BLaER1 treated with 17β-estradiol and CSF1 and Interleukin-3, amounts not matched to agents 10 nM and 100 nM (cell line): Measurements from ENCODE around the gene ANAPC15.

Source experiments
- H3K27ac ChIP-seq, 11 experiments: shearing (Covaris generic); formaldehyde crosslinking; 2 replicates each; pipeline ENCODE4 v1.8.1; 2022
- H3K27me3 ChIP-seq, 11 experiments: shearing (Covaris generic); formaldehyde crosslinking; 2 replicates each; pipeline ENCODE4 v1.8.1; 2022
- H3K36me3 ChIP-seq, 11 experiments: shearing (Covaris generic); formaldehyde crosslinking; 2 replicates each; pipeline ENCODE4 v1.8.1; 2022
- H3K4me1 ChIP-seq, 10 experiments: shearing (Covaris generic); formaldehyde crosslinking; 2 replicates each; pipeline ENCODE4 v1.8.1; 2022
- H3K4me2 ChIP-seq, 11 experiments: shearing (Covaris generic); formaldehyde crosslinking; 2 replicates each; pipeline ENCODE4 v1.8.1; 2022
- H3K4me3 ChIP-seq, 10 experiments: shearing (Covaris generic); formaldehyde crosslinking; 2 replicates each; pipeline ENCODE4 v1.8.1; 2022
- H3K9ac ChIP-seq, 11 experiments: shearing (Covaris generic); formaldehyde crosslinking; 2 replicates each; pipeline ENCODE4 v1.8.1; 2022
- H3K9me3 ChIP-seq, 11 experiments: shearing (Covaris generic); formaldehyde crosslinking; replicated peaks in 1 of 11; 2 replicates each; pipeline ENCODE4 v1.8.1; 2022
- H4K20me1 ChIP-seq, 11 experiments: shearing (Covaris generic); formaldehyde crosslinking; 2 replicates each; pipeline ENCODE4 v1.8.1; 2022
- Cebpa-rat ChIP-seq, 11 experiments: shearing (Covaris generic); IDR thresholded peaks; 2 replicates each; pipeline ENCODE4 v1.8.1; 2022

The ANAPC15 gene

GRCh38 chr11:72112978-72113808 is 698 bp upstream of the ANAPC15 start:
- Histone ChIP-seq H3K27ac (peak overlapping the region; percentile 93 to 99 (median 97)), H3K27me3 (no peaks in the 10 kb centered on the region), H3K4me3 (peak overlapping the region; percentile 53 to 77 (median 64)), H3K36me3 (peaks cover 11 to 30% (median 22%) of the 10 kb centered on the region in 11 experiments; a peak in 20 of 22 replicates), H3K9me3 (no peaks in the 10 kb centered on the region), H3K4me2 (peak overlapping the region; percentile 59 to 91 (median 80)), H4K20me1 (no peaks in the 10 kb centered on the region), H3K4me1 (peaks cover 17 to 26% (median 18%) of the 10 kb centered on the region in 10 experiments), H3K9ac (peak overlapping the region; percentile 89 to 98 (median 94); a peak in 21 of 22 replicates)
- TF ChIP-seq Cebpa-rat (IDR thresholded peaks at IDR 0.05) = no peak

- H4K20me1 ChIP-seq = no peaks in the 10 kb centered on the region
- peak overlapping the region; percentile 89 to 98 (median 94) for H3K9ac ChIP-seq
- peak overlapping the region; percentile 93 to 99 (median 97) for H3K27ac ChIP-seq
- H3K36me3 ChIP-seq = peaks cover 13 to 45% (median 30%) of the 10 kb centered on the region in 11 experiments; a peak in 20 of 22 replicates
- peak overlapping the region; percentile 73 to 95 (median 89) for H3K4me2 ChIP-seq
- H3K4me1 ChIP-seq = peaks cover 17 to 26% (median 18%) of the 10 kb centered on the region in 10 experiments
- no peak for TF ChIP-seq Cebpa-rat (IDR thresholded peaks at IDR 0.05)
- no peaks in the 10 kb centered on the region for H3K9me3 ChIP-seq
- H3K4me3 ChIP-seq = peak overlapping the region; percentile 53 to 77 (median 64)
- H3K27me3 ChIP-seq = no peaks in the 10 kb centered on the region
These were observed 974 bp downstream of the ANAPC15 start for GRCh38 chr11:72111300-72112142.

- H3K27me3 ChIP-seq = no peaks in the 10 kb centered on the region
- no peak within 1 kb of the TSS for H3K4me3 ChIP-seq
- peaks cover 21 to 31% (median 24%) of the 10 kb centered on the region in 10 experiments for H3K4me1 ChIP-seq
- H3K4me2 ChIP-seq = no peak within 1 kb of the TSS
- peaks cover 0 to under 1% (median 0%) of the 10 kb centered on the region in 11 experiments; a peak in 4 of 22 replicates for H4K20me1 ChIP-seq
- H3K9ac ChIP-seq = peak within 1 kb of the TSS in 4 of 11 experiments; percentile 10 to 23 (median 14); a peak in 2 of 22 replicates
- no peak for TF ChIP-seq Cebpa-rat (IDR thresholded peaks at IDR 0.05)
- peaks cover 0 to 6% (median 0%) of the 10 kb centered on the region in 11 experiments; a peak in 3 of 22 replicates for H3K9me3 ChIP-seq
- no peak within 1 kb of the TSS for H3K27ac ChIP-seq
- H3K36me3 ChIP-seq = peaks cover 13 to 68% (median 36%) of the 10 kb centered on the region in 11 experiments; a peak in 21 of 22 replicates
These were observed 6.6 kb downstream of the ANAPC15 start, which contains the start of gene TOMT for GRCh38 chr11:72105888-72106287. TOMT (plus strand) TSS chr11:72105924; CDS start chr11:72105952, 28 bp downstream.

- H3K4me1 ChIP-seq = peaks cover 23 to 45% (median 36%) of the 10 kb centered on the region in 10 experiments
- H3K36me3 ChIP-seq = peaks cover 14 to 68% (median 34%) of the 10 kb centered on the region in 11 experiments
- H4K20me1 ChIP-seq = peaks cover 0 to 22% (median 16%) of the 10 kb centered on the region in 11 experiments; a peak in 11 of 22 replicates
- H3K27me3 ChIP-seq = no peaks in the 10 kb centered on the region
- H3K9ac ChIP-seq = peak overlapping the region; percentile 52 to 99 (median 72); a peak in 18 of 22 replicates
- peak overlapping the region in 6 of 10 experiments; percentile 24 to 89 (median 66); a peak in 10 of 20 replicates for H3K4me3 ChIP-seq
- TF ChIP-seq Cebpa-rat (IDR thresholded peaks at IDR 0.05) = no peak
- H3K27ac ChIP-seq = peak overlapping the region; percentile 56 to 99 (median 95); a peak in 21 of 22 replicates
- peak overlapping the region; percentile 45 to 92 (median 67) for H3K4me2 ChIP-seq
- peaks cover 0 to 6% (median 0%) of the 10 kb centered on the region in 11 experiments; a peak in 3 of 22 replicates for H3K9me3 ChIP-seq
These were observed 8.7 kb downstream of the ANAPC15 start for GRCh38 chr11:72103754-72104167.

- no peak for TF ChIP-seq Cebpa-rat (IDR thresholded peaks at IDR 0.05)
- H3K27ac ChIP-seq = peak within 1 kb of the TSS; percentile 95 to 99 (median 97)
- peaks cover 0 to 28% (median 17%) of the 10 kb centered on the region in 11 experiments; a peak in 12 of 22 replicates for H4K20me1 ChIP-seq
- peaks cover 0 to 6% (median 0%) of the 10 kb centered on the region in 11 experiments; a peak in 3 of 22 replicates for H3K9me3 ChIP-seq
- H3K36me3 ChIP-seq = peaks cover 18 to 68% (median 35%) of the 10 kb centered on the region in 11 experiments
- H3K27me3 ChIP-seq = no peaks in the 10 kb centered on the region
- peak within 1 kb of the TSS; percentile 75 to 94 (median 88) for H3K4me3 ChIP-seq
- H3K4me2 ChIP-seq = peak within 1 kb of the TSS; percentile 80 to 100 (median 96)
- peak within 1 kb of the TSS; percentile 93 to 99 (median 97) for H3K9ac ChIP-seq
- peaks cover 23 to 51% (median 36%) of the 10 kb centered on the region in 10 experiments for H3K4me1 ChIP-seq
These were observed 9.3 kb downstream of the ANAPC15 start, which contains the start of gene LAMTOR1 for GRCh38 chr11:72102946-72103753. LAMTOR1 (minus strand) TSS chr11:72103297; CDS start chr11:72103224, 73 bp downstream.

- Histone ChIP-seq H3K27ac (peak overlapping the region; percentile 95 to 99 (median 97)), H3K4me2 (peak overlapping the region; percentile 80 to 100 (median 96)), H3K4me1 (peaks cover 23 to 53% (median 36%) of the 10 kb centered on the region in 10 experiments), H3K9ac (peak overlapping the region; percentile 93 to 99 (median 97)), H3K9me3 (peaks cover 0 to 6% (median 0%) of the 10 kb centered on the region in 11 experiments; a peak in 3 of 22 replicates), H3K36me3 (peaks cover 22 to 68% (median 38%) of the 10 kb centered on the region in 11 experiments), H4K20me1 (peaks cover 0 to 34% (median 17%) of the 10 kb centered on the region in 11 experiments; a peak in 12 of 22 replicates), H3K27me3 (no peaks in the 10 kb centered on the region), H3K4me3 (peak overlapping the region; percentile 75 to 94 (median 88))
- no peak for TF ChIP-seq Cebpa-rat (IDR thresholded peaks at IDR 0.05)
These were observed 9.9 kb downstream of the ANAPC15 start for GRCh38 chr11:72102631-72102945.

GRCh38 chr11:72102162-72102561 is 10.3 kb downstream of the ANAPC15 start:
- H3K27ac ChIP-seq = peak overlapping the region; percentile 95 to 99 (median 97)
- H3K4me2 ChIP-seq = peak overlapping the region; percentile 80 to 100 (median 96)
- H3K4me3 ChIP-seq = peak overlapping the region; percentile 75 to 94 (median 88)
- no peak for TF ChIP-seq Cebpa-rat (IDR thresholded peaks at IDR 0.05)
- no peaks in the 10 kb centered on the region for H3K27me3 ChIP-seq
- H3K4me1 ChIP-seq = peaks cover 23 to 53% (median 36%) of the 10 kb centered on the region in 10 experiments
- H4K20me1 ChIP-seq = peaks cover 0 to 37% (median 17%) of the 10 kb centered on the region in 11 experiments; a peak in 12 of 22 replicates
- peaks cover 27 to 69% (median 41%) of the 10 kb centered on the region in 11 experiments for H3K36me3 ChIP-seq
- peaks cover 0 to 6% (median 0%) of the 10 kb centered on the region in 11 experiments; a peak in 3 of 22 replicates for H3K9me3 ChIP-seq
- peak overlapping the region; percentile 93 to 99 (median 97) for H3K9ac ChIP-seq
